Kidney capillary endothelial cell (primary cell): ENCODE results near the gene TIMM10B.
A peak's percentile ranks its signal among the peaks of the same experiment; 100 is the strongest.

Experiments
- DNase-seq: peaks from one replicate; pipeline ENCODE4 v3.0.0-alpha.2; 2018; ENCODE audit warnings: low spot score

The TIMM10B gene, protein sequence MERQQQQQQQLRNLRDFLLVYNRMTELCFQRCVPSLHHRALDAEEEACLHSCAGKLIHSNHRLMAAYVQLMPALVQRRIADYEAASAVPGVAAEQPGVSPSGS

DNA sequence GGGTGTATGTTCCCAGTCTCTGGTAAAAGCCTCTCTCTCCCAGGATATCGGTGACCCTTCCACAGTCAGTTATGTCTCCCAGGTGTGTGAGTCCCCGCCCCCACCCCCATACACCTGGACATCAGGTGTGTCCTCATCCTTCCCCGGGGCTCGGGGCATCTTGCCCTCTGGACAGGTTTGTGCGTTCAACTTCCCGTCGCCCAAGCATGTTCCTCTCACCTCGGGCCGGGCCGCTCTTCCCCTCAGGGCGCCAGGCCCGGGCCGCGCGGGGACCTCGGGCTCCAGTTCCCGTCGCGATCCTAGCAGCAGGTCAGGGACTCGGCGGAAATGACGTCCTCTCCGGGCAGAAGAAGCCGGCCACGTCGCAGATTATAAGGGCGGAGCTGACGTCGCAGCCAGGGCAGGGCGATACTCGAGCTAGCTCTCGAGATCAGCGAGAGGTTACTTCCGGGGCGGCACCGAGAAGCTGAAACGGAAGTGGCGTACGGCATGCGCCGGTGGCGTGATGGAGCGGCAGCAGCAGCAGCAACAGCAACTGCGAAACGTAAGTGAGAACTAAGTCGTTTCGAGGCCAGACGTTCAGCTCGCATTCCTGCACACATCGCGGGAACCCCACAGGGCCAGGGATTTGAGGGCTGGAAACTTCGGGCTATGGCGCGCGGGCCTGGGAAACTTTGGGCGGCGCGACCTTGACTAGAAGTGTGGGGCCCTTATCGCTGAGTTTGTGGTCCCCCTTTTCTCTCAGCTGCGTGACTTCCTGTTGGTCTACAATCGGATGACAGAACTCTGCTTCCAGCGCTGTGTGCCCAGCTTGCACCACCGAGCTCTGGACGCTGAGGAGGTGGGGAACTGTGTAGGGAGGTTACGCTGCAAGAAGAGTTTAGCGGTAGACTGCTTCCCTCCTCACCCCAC, at the start of gene TIMM10B, which contains the start of gene ARFIP2:
Gene TIMM10B, plus strand, starts transcription at position 490 of the 912 bp plus-strand sequence. Its CDS starts 16 bp downstream, at position 506.
Gene ARFIP2, minus strand, starts transcription at position 320 of the 912 bp plus-strand sequence. CDS start 910 bp downstream, outside the sequence.
- DNase-seq = peak; percentile 96

DNA sequence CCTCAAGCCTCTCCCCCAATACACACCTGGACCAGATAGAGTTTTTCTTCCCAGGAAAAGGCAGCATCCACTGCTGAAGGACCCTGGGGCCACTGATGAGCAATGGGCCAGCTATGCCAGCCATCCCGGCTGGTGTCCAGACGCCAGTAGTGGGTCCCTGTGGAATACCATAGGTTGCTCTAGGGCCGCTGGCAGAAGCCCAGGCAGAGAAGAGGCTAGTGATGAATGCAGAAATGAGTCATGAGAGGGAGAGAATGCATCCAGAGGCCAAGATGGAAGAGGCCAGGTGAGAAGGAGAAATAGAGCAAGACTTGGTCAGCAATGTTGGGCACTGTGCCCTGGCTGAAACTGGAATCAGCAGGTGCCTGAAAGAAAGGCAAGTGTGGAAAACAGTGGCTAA, 49.4 kb upstream of the TIMM10B start:
- no peak for DNase-seq

DNA sequence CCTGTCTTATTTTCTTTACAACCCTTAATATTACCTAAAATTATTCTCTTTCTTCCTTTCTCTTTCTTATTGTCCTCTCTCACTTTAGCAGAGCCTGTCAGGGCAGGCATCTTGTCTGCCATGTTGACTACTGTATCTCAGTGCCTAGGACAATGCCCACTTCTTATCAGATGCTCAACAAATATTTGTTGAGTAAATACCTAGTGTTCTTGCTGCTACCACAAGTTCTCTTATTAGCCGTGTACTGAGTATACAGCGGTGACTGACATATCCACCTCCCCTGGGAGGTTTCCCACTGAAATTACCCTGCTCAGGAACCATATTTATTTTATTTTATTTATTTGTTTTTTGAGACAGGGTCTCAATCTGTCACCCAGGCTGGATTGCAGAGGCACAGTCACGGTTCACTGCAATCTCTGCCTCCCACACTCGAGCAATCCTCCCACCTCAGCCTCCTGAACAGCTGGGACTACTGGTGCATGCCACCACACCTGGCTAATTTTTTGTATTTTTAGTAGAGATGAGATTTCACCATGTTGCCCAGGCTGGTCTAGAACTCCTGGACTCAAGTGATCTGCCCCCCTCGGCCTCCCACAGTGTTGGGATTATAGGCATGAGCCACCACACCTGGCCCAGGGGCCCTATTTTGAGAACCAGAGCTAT, 47.2 kb upstream of the TIMM10B start:
- DNase-seq = no peak

DNA sequence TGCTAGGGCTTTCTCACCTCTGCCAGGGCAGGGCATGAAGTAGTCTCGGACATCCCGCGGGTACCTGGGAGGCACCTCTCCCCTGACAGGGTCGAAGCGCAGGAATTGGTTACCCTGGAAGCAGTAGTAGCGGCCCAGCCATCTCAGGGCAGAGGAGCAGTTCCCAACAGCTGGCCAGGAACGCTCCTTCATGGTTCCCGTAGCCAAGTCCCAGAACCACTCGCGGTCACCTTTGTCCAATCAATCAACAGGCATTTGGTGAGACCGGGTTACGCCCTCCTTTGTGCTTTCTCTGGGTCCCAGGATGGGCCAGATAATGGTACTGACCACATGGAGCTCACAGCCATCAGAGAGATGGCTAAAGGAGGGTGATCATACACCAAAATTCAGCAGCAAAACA, 43.9 kb upstream of the TIMM10B start:
- DNase-seq = no peak

DNA sequence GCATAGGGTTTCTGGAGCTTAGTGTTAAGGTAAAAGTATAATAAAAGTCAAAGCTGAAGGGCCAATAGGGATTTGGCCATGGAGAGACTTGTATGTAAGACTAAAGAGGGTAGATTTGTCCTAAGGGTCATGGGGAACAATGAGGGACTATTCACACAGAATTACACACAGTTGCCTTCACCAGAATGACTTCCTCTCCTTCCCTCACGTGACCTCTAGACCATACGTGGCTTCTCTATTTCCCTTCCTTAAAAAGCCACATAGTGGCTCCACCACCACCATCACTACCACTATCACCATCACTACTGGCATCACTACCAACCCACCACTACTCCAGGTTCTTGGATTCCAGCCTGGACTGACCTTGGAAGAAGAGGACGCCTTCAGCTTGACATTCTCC, 43.3 kb upstream of the TIMM10B start:
- DNase-seq = no peak

DNA sequence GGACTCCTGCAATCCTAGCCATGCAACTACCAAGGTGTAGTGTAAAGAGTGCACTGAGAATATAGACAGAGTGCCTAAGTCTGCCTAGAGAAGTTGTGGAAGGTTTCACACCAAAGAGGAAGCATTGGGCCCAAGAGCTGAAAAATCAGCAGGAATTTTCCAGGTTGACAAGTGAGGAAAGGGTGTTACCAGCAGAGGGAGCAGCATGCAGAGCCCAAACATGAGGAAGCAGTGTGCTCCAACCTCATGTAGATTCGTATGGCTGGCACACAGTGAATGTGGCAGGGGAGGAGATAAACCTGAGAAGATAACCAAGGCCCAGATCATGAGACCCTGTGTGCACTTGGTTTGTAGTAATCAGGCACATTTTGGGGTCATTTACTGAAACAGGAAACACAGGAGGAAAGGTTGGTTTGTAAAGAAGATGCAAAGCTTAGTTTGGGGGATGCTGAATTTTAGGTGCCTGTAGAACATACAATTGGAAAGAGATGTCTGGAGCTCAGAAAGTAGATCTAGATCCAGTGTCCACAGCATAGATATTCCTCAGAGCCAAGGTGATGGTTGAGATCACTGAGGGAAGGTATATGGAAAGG, 42.2 kb upstream of the TIMM10B start:
- peak; percentile 40 for DNase-seq

DNA sequence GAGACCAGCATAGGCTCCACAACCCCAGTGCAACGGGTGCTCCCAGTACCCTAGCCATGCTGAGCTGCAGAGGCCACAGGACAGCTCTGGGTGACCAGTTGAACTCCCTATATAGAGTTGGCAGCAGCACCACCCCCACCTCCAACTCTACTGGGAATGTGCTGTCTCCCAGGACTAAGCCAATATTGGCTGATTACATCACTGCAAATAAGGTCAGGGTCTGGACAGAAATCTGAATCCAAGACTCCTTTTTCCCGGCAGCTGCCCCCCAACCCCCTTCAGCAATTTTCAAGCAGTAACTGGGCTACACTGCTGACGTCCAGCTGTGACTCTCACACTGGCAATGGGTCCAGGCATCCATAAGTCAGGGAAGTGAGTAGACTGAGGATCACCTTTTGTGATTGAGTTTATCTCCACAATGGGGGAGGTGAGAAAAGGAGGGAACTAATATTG, 40.4 kb upstream of the TIMM10B start, which contains the start of gene HPX:
Gene HPX, minus strand, starts transcription at position 82 of the 453 bp plus-strand sequence. Its CDS starts 24 bp downstream, at position 58.
- DNase-seq = no peak

DNA sequence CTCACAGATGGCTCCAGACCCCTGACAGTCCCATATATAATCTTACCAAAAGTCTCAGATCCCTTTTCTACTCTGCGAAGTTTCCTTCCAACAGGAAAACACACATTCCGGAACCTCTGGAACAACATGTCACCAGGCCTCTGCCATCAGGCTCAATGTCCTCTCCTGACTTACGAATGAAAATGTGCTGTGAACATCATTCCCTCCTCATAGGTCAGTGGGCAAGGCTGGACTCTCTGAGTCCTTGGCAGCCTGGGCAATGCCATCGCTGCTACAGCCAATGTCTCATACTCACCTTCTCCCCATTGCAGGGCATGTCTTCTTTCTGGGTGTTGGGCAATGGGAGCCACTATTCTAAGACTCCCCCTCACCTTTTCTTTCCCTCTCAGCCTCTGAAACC, 38.9 kb upstream of the TIMM10B start:
- DNase-seq = no peak

DNA sequence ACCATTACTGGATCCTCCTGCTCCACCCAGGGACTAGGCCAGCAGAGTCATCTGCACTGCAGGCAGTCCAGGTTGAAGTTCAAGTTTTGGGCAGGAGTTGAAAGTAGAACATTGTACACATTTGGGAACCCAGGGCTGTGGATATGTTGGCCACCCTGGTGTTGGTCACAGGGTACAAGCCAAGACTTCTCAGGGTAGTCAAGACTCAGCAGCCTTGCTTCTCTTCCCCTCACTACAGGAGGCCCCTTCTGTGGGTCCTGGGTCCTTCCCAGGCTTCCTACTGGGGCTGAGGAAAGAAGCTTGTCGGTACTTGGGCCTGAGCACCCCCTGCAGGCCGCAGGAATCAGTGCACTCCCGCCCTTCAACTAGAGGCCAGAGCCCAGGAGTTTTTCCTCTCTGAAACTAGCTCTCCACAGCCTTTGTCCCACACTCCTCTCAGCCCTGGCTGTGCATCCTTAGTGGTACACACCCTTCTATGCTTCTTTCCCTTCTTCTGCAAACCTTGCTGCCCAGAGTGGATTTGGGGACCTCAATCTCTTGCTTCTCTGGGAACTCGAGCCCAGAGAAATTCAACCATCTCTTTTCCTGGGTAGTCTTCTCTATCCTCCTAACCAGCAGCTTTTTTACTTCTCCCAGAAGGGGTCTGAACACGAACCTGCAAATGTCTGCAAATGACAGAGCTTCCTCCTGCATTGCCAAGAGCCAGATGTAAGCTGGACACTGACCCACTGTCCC, 37.9 kb upstream of the TIMM10B start:
- DNase-seq = peak; percentile 30

DNA sequence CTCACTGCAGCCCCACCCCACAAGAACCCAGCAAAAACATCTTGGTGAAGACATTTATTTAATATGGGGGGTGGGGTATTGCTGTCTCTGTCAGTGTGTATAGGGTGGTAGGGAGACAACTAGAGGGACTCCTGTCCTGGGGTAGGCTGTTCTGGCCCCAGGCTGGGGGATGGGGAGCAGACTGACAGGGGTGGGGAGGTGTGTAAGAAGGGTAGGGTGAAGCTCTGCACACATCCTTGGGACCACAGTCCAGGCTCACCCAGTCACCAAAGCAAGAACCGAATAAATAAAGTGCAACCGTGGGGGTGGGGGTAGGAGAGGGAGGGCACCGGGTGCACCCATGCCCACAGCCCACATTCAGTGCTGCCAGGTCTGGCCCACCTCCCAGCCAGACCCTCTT, 32.7 kb upstream of the TIMM10B start:
- DNase-seq = no peak

DNA sequence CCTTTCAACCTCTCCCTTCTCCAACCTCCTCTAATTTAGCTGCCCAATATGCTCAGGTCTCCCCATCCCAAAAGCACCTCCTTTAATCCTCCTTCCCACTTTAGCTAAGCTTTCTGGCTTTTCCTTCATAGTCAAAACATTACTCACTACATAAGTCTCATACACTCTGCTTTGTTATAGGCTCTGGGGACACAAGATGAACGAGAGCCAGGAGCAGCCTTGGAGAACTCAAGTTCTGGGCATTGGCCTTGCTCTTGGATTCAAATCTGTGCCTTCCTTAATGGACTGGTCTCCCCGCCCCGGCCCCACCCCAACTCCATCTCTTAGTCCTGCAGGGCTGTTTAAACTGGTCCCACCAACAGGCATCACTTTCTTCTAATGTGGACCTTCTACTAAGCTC, 29.1 kb upstream of the TIMM10B start:
- no peak for DNase-seq

DNA sequence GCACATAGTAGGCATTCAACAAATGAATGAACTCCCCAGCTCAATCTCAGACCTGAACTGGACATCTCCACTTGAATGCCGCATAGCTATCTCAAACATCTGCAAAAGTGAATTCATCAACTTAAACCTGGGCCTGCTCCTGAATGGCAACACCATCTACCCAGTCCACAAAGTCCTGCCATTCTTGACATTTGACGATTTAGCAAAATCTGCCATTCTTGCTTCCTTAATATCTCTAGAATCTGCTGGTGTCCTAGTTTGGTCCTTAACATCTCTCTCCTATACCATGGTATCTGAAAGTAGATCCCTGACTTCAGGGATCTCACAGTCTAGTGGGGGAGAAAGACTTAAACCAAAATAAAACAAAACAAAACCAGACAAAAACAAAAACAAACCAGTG, 28.1 kb upstream of the TIMM10B start:
- DNase-seq = no peak

DNA sequence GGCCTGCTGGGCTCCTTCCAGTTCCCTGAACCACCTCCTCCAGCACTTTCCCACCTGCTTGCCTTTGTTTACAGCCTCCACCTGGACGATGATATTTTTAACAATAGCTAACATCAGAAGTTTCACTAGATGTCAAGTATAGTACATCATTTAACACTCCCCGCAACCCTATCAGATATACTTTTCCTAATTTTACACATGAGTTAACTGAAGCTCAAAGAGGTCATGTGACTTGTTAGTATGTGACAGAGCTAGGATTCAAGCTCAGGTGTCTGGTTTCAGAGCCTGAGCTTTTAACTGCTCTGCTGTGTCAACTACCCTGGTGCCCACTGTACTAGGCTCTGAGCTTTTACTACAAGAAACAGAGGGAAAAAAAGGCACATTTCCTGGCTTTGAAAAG, 26.2 kb upstream of the TIMM10B start:
- no peak for DNase-seq

DNA sequence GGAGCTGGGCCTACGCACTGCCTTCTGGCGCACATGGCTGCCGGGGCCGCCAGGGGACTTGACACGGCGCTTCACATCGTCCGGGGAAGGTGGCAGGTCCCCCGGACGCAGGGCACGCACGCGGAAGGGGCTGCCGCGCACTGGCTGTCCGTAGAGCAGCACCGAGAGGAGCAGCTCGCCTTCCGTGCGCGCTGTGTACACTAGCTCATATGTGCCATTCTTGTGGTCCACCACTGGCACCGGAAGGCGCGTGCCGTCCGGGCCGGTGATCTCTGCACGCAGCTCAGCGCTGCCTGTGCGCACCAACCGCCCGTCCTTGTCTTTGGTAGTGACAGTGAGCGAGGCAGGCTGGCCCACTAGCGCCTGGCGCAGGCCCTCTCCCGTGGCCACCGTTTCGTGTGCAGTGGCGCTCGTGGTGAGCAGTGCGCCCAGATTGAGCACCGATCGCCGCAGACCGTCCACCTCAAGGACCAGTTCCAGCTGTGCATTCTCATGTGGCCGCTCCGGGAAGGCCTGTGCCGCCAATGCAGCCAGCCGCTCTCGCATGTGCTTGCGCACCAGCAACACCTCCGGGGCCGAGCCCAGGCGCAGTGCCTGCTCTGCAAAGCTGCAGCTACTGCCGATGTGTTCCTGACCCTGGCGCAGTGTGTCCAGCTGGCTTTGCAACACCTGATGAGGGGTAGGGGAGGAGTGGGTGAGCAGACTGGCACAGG, 24.8 kb upstream of the TIMM10B start:
- DNase-seq = no peak

DNA sequence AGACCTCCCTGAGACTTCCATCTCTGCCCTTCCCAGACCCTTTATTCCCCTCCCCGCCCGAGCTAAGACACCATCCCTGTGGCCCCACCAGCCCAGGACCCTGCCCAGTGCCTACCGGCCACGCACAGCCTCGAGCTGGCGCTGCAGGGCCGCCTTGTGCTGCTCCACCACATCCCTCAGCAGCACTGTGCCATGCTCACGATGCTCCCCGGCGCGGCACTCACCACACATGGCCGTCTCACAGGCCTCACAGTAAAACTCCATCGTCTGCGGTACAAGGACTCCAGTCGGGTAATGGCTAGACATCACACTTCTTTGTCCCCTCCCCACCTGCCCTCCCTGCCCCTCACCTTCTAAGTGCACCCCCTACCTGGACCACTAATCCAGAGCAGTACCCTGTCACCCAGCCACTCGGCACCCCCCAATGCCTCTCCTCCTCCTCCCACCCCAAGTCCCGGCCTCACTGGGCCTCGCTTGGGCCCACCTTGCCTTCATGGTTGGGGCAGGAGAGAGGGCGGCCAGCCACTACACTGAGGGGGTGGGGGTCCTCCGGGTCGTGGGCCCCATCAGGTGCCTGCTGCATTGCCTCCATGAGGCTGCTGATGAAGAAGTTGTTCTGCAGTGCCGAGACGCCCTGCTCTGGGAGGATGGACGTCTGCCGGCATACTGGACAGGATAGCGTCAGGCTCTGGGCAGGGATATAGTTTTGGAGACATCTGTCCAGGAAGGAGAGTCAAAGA, 23.6 kb upstream of the TIMM10B start:
- DNase-seq = no peak

DNA sequence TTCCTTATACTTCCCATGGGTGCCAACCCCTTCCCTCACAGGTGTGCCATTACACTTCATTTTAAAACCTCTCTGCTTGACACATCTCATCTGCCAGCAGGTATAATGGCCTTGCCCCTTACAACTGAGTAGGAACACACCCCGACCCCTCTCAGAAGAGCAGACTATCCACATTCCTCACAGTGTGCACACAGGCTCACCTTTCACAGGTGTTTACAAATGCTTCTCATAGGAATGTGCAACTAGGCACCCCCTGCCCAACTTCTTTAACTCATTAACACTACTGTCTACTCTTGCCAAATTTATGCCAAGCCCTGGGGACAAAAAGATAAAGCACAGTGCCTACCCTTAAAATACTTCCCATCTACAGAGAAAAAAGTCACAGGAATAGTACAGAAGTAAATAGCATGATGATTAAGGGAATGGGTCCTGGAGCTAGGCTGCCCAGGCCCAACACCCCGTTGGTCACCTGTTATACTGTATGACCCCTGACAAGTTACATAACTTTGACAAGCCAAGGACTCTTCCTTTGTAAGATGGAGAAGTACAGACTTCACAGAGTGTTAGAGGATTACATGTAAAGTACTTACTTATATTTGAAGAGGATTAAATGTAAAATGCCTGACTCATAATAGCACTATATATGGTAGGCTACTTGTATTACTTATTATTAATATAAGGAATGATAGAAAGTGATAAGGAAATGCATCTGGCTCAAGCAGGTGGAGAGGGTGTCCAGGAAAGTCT, 22.8 kb upstream of the TIMM10B start:
- DNase-seq = no peak

DNA sequence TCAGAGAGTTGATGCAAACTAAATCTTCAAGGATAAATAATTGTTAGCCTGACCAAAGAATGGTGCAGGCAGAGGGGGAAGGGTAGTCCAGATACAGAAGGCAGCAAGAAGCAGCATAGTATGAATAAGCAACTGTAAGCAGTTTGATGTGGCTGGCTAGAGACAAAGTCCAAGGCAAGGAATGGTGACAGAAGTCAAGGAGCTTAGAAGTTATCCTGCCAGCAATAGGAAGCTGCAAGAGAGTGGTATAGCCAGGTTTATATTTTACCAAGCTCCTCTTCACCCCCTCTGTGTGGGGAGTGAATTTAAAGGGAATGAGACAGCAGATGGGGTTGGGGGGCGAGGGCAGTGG, 22.2 kb upstream of the TIMM10B start:
- no peak for DNase-seq

DNA sequence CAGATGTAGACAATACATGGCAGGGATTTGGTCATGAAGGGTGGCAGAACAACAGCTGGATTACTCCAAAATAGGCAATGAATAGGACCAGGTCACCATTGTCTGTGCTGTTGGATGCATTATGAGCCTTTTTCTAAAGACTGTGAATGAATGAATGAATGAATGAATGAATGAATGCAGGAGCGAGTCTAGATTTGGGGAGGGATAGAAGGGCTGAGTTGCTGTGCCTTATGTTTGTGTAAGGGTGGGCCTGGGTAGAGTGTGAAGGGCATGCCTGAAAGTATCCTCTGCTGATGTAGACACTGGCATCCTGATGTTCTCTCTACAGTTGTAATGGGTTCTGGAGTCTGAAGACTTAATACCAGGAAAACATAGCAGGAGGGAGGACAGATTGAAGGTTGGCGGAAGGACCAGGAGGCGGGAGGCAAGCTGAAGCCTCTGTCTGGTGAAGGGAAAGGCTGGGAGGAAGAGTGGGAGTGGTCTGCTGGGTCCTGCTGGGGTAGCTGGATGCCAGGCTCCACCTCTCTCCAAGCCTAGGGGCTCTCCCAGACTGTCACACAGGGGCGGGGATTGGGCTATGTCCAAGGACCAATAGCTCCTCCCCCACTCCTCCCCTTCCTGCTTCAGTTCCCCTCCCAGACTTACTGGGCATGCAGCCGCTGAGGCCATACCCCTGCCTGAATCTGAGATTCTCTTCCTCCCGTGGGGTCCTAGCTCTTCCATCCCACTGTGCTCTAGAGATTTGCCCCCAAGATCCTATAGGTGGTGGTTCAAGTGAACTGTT, 12.4 kb upstream of the TIMM10B start:
- peak; percentile 82 for DNase-seq

DNA sequence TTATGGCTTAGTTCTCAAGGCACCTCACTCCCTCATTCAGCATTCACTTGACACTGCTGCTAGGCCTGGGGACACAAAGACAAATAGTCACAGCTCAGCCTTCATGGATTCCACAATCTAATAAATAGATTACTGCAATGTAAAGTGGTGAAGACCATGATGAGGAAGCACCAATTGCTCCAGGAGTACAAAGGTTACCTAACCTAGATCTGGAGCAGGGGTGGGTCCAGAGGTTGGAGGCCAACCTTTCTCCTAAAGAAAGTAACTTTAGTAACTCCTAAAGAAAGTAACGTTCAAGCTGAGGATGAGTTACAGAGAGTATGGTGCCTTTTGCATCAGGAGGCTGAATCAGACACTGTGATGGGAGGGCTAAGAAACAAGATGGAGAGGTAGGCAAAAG, 11.7 kb upstream of the TIMM10B start:
- DNase-seq = no peak
